ENCODE results near the gene RIC8B. TPM values are rescaled to one million over a fixed set of nuclear protein-coding genes. Genes with fewer than 3 reads are reported as not detected.

The RIC8B gene
- total RNA-seq, 1 donor from 2014 or later = 19.1 TPM

GRCh38 chr12:106897981-106898901 lies 123.8 kb downstream of the RIC8B start:
- H3K27ac ChIP-seq = no peak overlapping the region
- H3K4me3 ChIP-seq = no peak overlapping the region
- no peaks in the 10 kb centered on the region for H3K36me3 ChIP-seq
- intact Hi-C loops (cut with DNase I) = no loop called here
- H3K9me3 ChIP-seq = no peaks in the 10 kb centered on the region
- no peak for TF ChIP-seq CTCF (IDR thresholded peaks at IDR 0.05)
- H3K4me1 ChIP-seq = peaks cover 0 to 1% of the 10 kb centered on the region in 2 donors
- H3K27me3 ChIP-seq = no peaks in the 10 kb centered on the region
- DNase-seq (ENCODE audit: low spot score in 2 of 2) = no peak

DNA sequence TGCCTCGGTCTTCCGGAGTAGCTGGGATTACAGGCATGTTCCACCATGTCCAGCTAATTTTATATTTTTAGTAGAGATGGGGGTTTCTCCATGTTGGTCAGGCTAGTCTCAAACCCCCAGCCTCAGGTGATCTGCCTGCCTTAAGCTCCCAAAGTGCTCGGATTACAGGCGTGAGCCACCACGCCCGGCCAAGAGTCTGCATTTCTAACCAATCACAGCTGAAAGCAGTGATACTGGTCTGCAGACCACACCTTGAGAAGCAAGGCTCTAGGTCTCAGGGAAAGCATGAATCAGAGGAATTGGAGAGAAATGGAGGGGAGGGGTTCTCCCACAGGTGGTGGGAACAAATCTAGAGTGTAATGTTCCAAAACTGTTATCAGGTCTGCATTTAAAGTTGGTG lies 126.1 kb downstream of the RIC8B start:
- H3K36me3 ChIP-seq = no peaks in the 10 kb centered on the region
- no peak for DNase-seq (ENCODE audit: low spot score in 2 of 2)
- H3K27me3 ChIP-seq = no peaks in the 10 kb centered on the region
- no peaks in the 10 kb centered on the region for H3K9me3 ChIP-seq
- no peak for TF ChIP-seq CTCF (IDR thresholded peaks at IDR 0.05)
- H3K27ac ChIP-seq = no peak overlapping the region
- peaks cover 0 to 3% of the 10 kb centered on the region in 2 donors for H3K4me1 ChIP-seq
- no peak overlapping the region for H3K4me3 ChIP-seq
- intact Hi-C loops (cut with DNase I) = no loop called here

- Histone ChIP-seq H3K27me3 (no peaks in the 10 kb centered on the region), H3K4me1 (peaks cover 0 to 3% of the 10 kb centered on the region in 2 donors), H3K36me3 (no peaks in the 10 kb centered on the region), H3K4me3 (no peak overlapping the region), H3K9me3 (no peaks in the 10 kb centered on the region), H3K27ac (no peak overlapping the region)
- TF ChIP-seq CTCF (IDR thresholded peaks at IDR 0.05) = no peak
- no peak for DNase-seq (ENCODE audit: low spot score in 2 of 2)
- intact Hi-C loops (cut with DNase I) = no loop called here
Observed at GRCh38 chr12:106901276-106901675, 126.8 kb downstream of the RIC8B start.

DNA sequence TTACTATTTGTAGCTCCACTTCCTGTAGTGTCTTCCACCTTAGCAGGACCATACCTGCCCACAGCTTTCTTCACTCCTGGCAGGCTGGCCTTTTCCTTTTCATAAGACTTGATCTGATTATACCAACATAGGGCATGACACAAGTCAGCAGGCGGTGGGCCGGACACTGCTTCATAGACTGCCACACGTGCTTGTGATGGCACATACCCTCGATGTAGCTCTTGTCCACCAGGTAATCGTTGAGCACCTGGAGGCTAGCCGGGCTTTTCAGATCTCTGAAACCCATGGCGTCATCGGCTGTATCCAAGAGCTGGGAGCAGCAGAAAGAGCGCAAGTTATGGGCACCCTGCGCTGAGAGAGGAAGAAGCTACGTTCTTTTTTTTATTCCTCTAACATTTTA lies 127.6 kb downstream of the RIC8B start:
- no peak for DNase-seq (ENCODE audit: low spot score in 2 of 2)
- H3K36me3 ChIP-seq = no peaks in the 10 kb centered on the region
- H3K4me1 ChIP-seq = peaks cover 0 to 3% of the 10 kb centered on the region in 2 donors
- H3K4me3 ChIP-seq = no peak overlapping the region
- no peak for TF ChIP-seq CTCF (IDR thresholded peaks at IDR 0.05)
- H3K27ac ChIP-seq = no peak overlapping the region
- H3K27me3 ChIP-seq = no peaks in the 10 kb centered on the region
- intact Hi-C loops (cut with DNase I) = no loop called here
- H3K9me3 ChIP-seq = no peaks in the 10 kb centered on the region

- peak overlapping the region; percentile 24 to 65 for H3K4me3 ChIP-seq
- intact Hi-C loops (cut with DNase I) = no loop called here
- TF ChIP-seq CTCF (IDR thresholded peaks at IDR 0.05) = no peak
- H3K27me3 ChIP-seq = no peaks in the 10 kb centered on the region
- peak in 1 of 2 donors; percentile 74 for DNase-seq (ENCODE audit: low spot score in 2 of 2)
- no peak overlapping the region for H3K27ac ChIP-seq
- peaks cover 0 to 3% of the 10 kb centered on the region in 2 donors for H3K4me1 ChIP-seq
- no peaks in the 10 kb centered on the region for H3K36me3 ChIP-seq
- no peaks in the 10 kb centered on the region for H3K9me3 ChIP-seq
Observed at GRCh38 chr12:106903241-106903945, 128.9 kb downstream of the RIC8B start.
